ENCODE results near the gene ZNF789.
A peak's percentile ranks its signal among the peaks of the same experiment; 100 is the strongest.

ZNF789 gene

DNA sequence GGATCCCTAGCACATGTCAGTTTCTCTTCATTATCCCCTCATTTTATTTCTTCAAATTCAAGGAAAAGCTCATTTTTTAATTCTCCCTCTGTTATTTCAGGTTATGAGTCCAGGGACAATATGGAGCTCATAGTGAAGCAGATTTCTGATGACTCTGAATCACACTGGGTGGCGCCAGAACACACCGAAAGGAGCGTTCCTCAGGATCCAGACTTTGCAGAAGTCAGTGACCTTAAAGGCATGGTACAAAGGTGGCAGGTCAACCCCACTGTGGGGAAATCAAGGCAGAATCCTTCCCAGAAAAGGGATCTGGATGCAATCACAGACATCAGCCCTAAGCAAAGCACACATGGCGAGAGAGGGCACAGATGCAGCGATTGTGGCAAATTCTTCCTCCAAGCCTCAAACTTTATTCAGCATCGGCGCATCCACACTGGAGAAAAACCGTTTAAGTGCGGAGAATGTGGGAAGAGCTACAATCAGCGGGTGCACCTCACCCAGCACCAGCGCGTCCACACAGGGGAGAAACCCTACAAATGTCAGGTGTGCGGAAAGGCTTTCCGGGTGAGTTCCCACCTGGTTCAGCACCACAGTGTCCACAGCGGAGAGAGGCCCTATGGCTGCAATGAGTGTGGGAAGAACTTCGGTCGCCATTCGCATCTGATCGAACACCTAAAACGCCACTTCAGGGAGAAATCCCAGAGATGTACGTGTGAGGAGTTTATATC is 53.2 kb downstream of the ZNF789 start:
- Histone ChIP-seq H4K8ac (ENCODE audit: low read depth, low read length) (no peak overlapping the region), H3K36me3 (ENCODE audit: control insufficient read depth in 1 of 2, insufficient read depth in 2 of 2, low read length in 2 of 2) (peaks cover 26 to 38% of the 10 kb centered on the region in 2 experiments), H4K12ac (ENCODE audit: low read depth, low read length) (no peak overlapping the region), H3K14ac (ENCODE audit: low read length) (no peak overlapping the region), H2BK120ac (ENCODE audit: insufficient read depth, low read length, poor library complexity) (no peak overlapping the region), H2BK5ac (ENCODE audit: low read depth, low read length, poor library complexity) (no peak overlapping the region), H3K4me2 (ENCODE audit: low read length) (no peak overlapping the region), H3K27me3 (ENCODE audit: insufficient read depth, low read length) (no peaks in the 10 kb centered on the region), H2AK5ac (ENCODE audit: low read length) (no peak overlapping the region), H3K4me3 (ENCODE audit: low read depth, low read length) (no peak overlapping the region), H3K79me1 (ENCODE audit: low read length) (no peaks in the 10 kb centered on the region), H3K23ac (ENCODE audit: low read length) (no peak overlapping the region), H2BK12ac (ENCODE audit: low read length) (no peak overlapping the region), H3K9me3 (ENCODE audit: insufficient read depth, low read depth, low read length) (peaks cover 4% of the 10 kb centered on the region), H3K18ac (ENCODE audit: low read length) (no peak overlapping the region), H4K91ac (ENCODE audit: low read depth, low read length) (no peak overlapping the region), H3K27ac (ENCODE audit: low read depth, low read length) (no peak overlapping the region), H3K9ac (ENCODE audit: low read length) (no peak overlapping the region), H3K4ac (ENCODE audit: low read depth, low read length) (no peak overlapping the region), H3K4me1 (ENCODE audit: control insufficient read depth in 1 of 2, insufficient read depth in 2 of 2, low read length in 2 of 2) (no peaks in the 10 kb centered on the region), H2AFZ (ENCODE audit: insufficient read depth, low read length, poor library complexity) (no peak overlapping the region), H3K79me2 (ENCODE audit: control insufficient read depth, insufficient read depth, low read length, poor library complexity) (no peaks in the 10 kb centered on the region)
- WGBS (ENCODE audit: extremely low coverage, insufficient coverage, insufficient read length): no CpG with 5 or more reads among the region's 21 CpGs
- DNase-seq: peak in 1 of 2 donors; percentile 36

DNA sequence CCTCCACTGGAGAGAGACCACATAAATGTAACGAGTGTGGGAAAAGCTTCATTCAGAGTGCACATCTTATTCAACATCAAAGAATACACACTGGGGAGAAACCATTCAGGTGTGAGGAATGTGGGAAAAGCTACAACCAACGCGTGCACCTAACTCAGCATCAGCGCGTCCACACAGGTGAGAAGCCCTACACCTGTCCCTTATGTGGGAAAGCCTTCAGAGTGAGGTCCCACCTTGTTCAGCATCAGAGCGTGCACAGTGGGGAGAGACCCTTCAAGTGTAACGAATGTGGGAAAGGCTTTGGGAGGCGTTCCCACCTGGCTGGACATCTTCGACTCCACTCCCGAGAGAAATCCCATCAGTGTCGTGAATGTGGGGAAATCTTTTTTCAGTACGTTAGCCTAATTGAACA is 58.7 kb downstream of the ZNF789 start:
- Histone ChIP-seq H4K8ac (ENCODE audit: low read depth, low read length) (no peak overlapping the region), H3K9me3 (ENCODE audit: insufficient read depth, low read depth, low read length) (peaks cover 23% of the 10 kb centered on the region), H3K27ac (ENCODE audit: low read depth, low read length) (no peak overlapping the region), H2BK12ac (ENCODE audit: low read length) (no peak overlapping the region), H3K4me3 (ENCODE audit: low read depth, low read length) (no peak overlapping the region), H3K36me3 (ENCODE audit: control insufficient read depth in 1 of 2, insufficient read depth in 2 of 2, low read length in 2 of 2) (peaks cover 28 to 42% of the 10 kb centered on the region in 2 experiments), H2BK5ac (ENCODE audit: low read depth, low read length, poor library complexity) (no peak overlapping the region), H2BK120ac (ENCODE audit: insufficient read depth, low read length, poor library complexity) (no peak overlapping the region), H2AFZ (ENCODE audit: insufficient read depth, low read length, poor library complexity) (no peak overlapping the region), H3K18ac (ENCODE audit: low read length) (no peak overlapping the region), H3K79me1 (ENCODE audit: low read length) (no peaks in the 10 kb centered on the region), H3K79me2 (ENCODE audit: control insufficient read depth, insufficient read depth, low read length, poor library complexity) (no peaks in the 10 kb centered on the region), H3K14ac (ENCODE audit: low read length) (no peak overlapping the region), H2AK5ac (ENCODE audit: low read length) (no peak overlapping the region), H4K12ac (ENCODE audit: low read depth, low read length) (no peak overlapping the region), H3K27me3 (ENCODE audit: insufficient read depth, low read length) (peaks cover 3% of the 10 kb centered on the region), H3K4ac (ENCODE audit: low read depth, low read length) (no peak overlapping the region), H3K9ac (ENCODE audit: low read length) (no peak overlapping the region), H3K4me1 (ENCODE audit: control insufficient read depth in 1 of 2, insufficient read depth in 2 of 2, low read length in 2 of 2) (no peaks in the 10 kb centered on the region), H3K4me2 (ENCODE audit: low read length) (no peak overlapping the region), H3K23ac (ENCODE audit: low read length) (no peak overlapping the region), H4K91ac (ENCODE audit: low read depth, low read length) (no peak overlapping the region)
- WGBS (ENCODE audit: extremely low coverage, insufficient coverage, insufficient read length): no CpG with 5 or more reads among the region's 12 CpGs
- DNase-seq: no peak

DNA sequence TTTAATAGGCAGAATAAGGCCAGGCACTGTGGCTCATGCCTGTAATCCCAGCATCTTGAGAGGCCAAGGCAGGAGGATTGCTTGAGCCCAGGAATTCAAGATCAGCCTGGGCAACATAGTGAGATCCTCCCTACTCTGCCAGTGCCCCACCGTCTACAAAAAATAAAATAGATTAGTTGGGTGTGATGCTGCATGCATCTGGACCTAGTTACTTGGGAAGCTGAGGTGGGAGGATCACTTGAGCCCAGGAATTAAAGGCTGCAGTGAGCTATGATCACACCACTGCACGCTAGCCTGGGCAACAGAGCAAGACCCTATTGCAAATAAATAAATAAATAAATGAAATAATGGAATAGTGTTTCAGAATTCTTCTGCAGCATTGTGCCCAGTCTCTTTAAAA is 63.0 kb downstream of the ZNF789 start:
- Histone ChIP-seq H3K79me1 (ENCODE audit: low read length) (no peaks in the 10 kb centered on the region), H4K8ac (ENCODE audit: low read depth, low read length) (no peak overlapping the region), H3K27me3 (ENCODE audit: insufficient read depth, low read length) (peaks cover 3% of the 10 kb centered on the region), H3K4me3 (ENCODE audit: low read depth, low read length) (no peak overlapping the region), H2AK5ac (ENCODE audit: low read length) (no peak overlapping the region), H3K9me3 (ENCODE audit: insufficient read depth, low read depth, low read length) (peaks cover 23% of the 10 kb centered on the region), H3K79me2 (ENCODE audit: control insufficient read depth, insufficient read depth, low read length, poor library complexity) (no peaks in the 10 kb centered on the region), H3K36me3 (ENCODE audit: control insufficient read depth in 1 of 2, insufficient read depth in 2 of 2, low read length in 2 of 2) (peaks cover 13 to 21% of the 10 kb centered on the region in 2 experiments), H3K27ac (ENCODE audit: low read depth, low read length) (no peak overlapping the region), H3K14ac (ENCODE audit: low read length) (no peak overlapping the region), H2BK120ac (ENCODE audit: insufficient read depth, low read length, poor library complexity) (no peak overlapping the region), H3K23ac (ENCODE audit: low read length) (no peak overlapping the region), H2AFZ (ENCODE audit: insufficient read depth, low read length, poor library complexity) (no peak overlapping the region), H3K9ac (ENCODE audit: low read length) (no peak overlapping the region), H3K4me1 (ENCODE audit: control insufficient read depth in 1 of 2, insufficient read depth in 2 of 2, low read length in 2 of 2) (no peaks in the 10 kb centered on the region), H3K18ac (ENCODE audit: low read length) (no peak overlapping the region), H2BK5ac (ENCODE audit: low read depth, low read length, poor library complexity) (no peak overlapping the region), H3K4me2 (ENCODE audit: low read length) (no peak overlapping the region), H4K12ac (ENCODE audit: low read depth, low read length) (no peak overlapping the region), H3K4ac (ENCODE audit: low read depth, low read length) (no peak overlapping the region), H4K91ac (ENCODE audit: low read depth, low read length) (no peak overlapping the region), H2BK12ac (ENCODE audit: low read length) (no peak overlapping the region)
- DNase-seq: no peak
- no CpG with 5 or more reads among the region's 2 CpGs for WGBS (ENCODE audit: extremely low coverage, insufficient coverage, insufficient read length)

Measured in trophoblast cell (in vitro differentiated cells and primary cell).